Measurements from ENCODE around the gene CHEK2.
"Not testable (repeated sequence)": the region's sequence is repeated elsewhere in the genome, so short reads cannot be mapped to it uniquely, and the experiment has no call there.

CHEK2 gene

DNA sequence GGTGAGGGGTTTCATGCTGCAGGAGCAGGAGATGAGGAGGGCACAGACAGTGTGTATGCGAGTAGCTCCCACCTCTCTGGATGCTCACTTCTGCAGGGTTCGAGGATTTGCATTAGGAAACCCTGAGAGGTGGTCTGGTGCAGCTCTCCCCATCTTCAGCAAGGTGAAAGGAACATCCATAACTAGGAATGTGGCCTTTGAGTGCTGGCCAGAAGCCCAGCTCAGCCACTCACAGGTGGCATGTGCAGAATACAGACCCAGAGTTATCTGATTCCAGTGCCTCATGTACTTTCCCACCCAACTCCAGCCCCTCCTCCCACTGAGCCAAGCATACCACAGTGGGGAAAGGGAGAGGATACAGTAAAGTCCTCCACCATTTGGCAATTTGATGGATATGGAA, 51.8 kb downstream of the CHEK2 start:
- DNase-seq (ENCODE audit: low read depth), result not testable (repeated sequence)

DNA sequence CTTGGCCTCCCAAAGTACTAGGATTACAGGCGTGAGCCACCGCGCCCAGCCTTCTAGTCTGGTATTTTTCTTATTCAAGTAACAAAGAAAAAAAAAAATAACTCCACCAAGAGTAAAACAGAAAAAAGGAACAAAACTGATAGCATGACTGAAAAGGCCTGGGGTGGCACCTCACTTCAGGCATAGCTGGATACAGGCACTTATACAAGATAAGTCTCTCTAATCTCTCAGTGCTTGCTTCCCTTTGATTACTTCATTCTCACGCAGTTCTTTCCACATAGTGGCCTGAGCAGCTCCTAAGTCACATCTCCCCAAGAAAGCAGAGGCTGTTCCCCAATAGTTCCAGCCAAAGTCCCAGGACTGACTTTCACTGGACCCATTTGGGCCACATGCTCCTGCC, 58.7 kb downstream of the CHEK2 start:
- not testable (repeated sequence) for DNase-seq (ENCODE audit: low read depth)

DNA sequence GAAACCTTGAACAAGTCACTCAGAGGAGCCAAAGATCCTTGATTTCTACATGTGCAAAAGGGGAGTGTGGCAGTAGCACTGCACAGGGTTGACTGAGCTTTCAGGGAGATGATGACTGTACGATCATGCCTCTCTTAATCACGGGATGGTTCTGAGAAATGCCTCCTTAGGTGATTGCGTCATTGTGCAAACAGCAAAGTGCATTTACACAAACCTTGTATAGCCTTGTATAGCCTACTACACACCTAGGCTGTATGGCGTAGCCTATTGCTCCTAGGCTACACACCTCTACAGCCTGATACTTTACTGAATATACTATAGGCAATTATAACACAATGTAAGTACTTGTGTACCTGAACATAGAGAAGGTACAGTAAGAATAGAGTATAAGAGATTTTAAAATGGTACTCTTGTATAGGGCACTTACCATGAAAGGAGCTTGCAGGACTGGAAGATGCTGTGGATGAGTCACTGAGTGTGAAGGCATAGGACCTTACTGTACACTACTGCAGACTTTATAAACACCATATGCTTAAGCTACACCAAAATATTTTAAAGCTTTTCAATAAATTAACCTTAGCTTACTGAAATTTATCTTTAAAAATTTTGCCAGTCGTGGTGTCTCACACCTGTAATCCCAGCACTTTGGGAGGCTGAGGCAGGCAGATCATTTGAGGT, 60.7 kb downstream of the CHEK2 start:
- DNase-seq (ENCODE audit: low read depth), result not testable (repeated sequence)

GRCh38 chr22:28679611-28680287, 61.9 kb downstream of the CHEK2 start, which contains the start of gene TTC28:
TTC28 (minus strand) TSS chr22:28679840; CDS start chr22:28679723, 117 bp downstream.
- not testable (repeated sequence) for DNase-seq (ENCODE audit: low read depth)

DNA sequence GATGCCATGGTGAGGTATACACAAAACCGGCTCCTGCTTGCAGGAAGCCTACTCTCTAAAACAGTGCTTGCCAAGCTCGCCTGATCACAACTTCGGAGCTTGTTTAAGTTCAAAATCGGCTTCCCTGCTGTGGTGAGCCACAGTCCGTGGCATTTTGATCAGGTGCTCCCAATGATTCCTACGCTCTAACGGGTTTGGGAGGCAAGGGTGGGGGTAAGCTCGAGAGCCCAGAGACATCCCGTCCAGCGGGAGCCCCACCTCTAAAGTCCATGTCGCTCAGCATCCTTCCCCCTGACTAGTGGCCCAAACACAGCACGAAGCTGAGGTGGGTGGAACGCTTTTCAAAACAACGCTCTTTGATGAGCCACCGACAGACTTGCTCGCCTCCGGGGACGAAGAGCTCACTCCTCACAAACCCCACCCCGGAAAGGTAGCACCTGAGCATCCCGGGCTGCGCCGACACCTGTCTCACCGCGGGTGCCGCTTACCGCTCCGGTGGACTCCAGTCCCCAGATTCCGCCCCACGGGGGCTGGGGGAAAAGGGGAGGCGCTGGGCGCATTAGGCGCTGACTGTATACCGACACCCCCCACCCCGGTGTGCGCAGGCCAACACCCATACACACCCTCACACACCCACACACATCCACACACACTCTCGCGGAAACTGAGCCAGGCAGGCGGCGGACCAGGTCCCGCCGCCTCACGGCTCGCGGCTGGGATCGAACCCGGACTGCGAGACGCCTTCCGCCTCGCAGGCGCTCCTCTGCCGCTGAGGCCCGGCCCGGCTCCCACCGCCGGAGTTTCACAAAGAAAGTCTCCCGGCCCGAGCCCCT, 62.6 kb downstream of the CHEK2 start:
- DNase-seq (ENCODE audit: low read depth), result not testable (repeated sequence)

DNA sequence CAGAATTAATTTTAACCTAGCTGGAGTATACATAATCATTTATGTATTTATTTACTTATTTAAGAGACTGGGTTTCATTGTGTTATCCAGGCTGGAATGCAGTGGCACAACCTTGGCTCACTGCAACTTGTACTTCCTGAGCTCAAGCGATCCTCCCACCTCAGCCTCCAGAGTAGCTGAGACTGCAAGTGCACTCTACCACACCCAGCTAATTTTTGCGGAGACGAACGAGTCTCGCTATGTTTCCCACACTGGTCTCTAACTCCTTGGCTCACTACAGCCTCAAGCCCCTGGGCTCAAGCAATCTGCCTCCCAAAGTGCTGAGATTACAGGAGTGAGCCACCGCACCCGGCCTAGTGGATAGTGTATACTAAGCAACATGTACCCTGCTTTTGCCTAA, 63.5 kb downstream of the CHEK2 start:
- DNase-seq (ENCODE audit: low read depth), result not testable (repeated sequence)

GRCh38 chr22:28674121-28674563, 67.5 kb downstream of the CHEK2 start:
- DNase-seq (ENCODE audit: low read depth), result no peak

DNA sequence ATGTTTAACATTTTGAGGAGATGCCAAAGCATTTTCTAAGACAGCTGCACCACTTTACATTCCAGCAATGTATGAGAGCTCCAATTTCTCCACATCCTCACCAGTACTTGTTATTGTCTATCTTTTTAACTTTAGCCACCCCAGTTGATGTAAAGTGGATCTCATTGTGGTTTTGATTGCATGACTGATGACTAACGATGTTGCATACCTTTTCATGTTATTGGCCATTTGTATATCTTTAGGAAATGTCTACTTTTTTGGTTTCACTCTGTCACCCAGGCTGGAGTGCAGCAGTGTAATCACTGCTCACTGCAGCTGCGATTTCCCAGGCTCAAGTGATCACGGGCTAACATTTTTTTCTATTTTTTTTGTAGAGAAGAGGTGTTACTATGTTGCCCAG, 70.9 kb downstream of the CHEK2 start:
- DNase-seq (ENCODE audit: low read depth), result no peak

GRCh38 chr22:28670161-28670560, 71.5 kb downstream of the CHEK2 start:
- no peak for DNase-seq (ENCODE audit: low read depth)

DNA sequence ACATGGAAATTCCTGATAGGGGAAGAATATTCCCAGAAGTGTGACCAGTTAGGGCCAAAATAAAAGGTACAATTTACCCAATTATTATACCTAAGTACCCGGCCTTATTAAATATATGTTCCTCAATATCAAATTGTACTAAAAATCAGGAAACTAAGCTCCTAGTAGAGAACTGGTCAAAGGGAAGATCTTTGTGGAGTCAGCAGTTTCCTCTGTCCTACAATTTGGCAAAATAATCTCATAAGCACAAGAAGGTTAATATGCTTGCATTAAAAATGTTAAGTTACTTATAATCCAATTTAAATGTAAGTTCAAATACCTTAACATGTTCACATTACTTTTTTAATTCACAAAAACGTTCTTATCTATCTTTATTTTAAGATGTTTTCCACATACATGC, 72.2 kb downstream of the CHEK2 start:
- no peak for DNase-seq (ENCODE audit: low read depth)

- not testable (repeated sequence) for DNase-seq (ENCODE audit: low read depth)
These were observed 78.1 kb downstream of the CHEK2 start for GRCh38 chr22:28663569-28663942.

- no peak for DNase-seq (ENCODE audit: low read depth)
These were observed 83.2 kb downstream of the CHEK2 start for GRCh38 chr22:28658448-28658847.

GRCh38 chr22:28656181-28656580, 85.4 kb downstream of the CHEK2 start:
- no peak for DNase-seq (ENCODE audit: low read depth)

DNA sequence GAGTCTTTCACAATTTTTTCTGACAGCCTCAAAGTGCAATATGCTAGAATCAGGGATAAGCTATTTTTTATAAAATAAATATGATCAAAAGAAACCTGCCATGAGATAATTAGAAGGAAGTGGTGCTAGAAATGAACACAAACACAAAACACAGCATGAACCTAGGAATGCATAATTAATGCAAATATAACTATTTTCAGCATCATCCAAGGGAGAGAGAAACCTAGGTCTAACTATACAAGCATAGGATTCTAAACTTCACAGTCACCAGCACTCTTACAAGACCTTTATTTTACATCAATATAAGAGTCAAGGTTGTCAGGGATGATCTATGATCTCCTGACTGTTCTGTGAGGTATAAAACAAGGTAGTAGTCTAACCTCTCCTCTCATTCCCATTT, 91.2 kb downstream of the CHEK2 start:
- no peak for DNase-seq (ENCODE audit: low read depth)

GRCh38 chr22:28648792-28649191, 92.8 kb downstream of the CHEK2 start:
- no peak for DNase-seq (ENCODE audit: low read depth)

GRCh38 chr22:28647216-28647615, 94.4 kb downstream of the CHEK2 start:
- no peak for DNase-seq (ENCODE audit: low read depth)

GRCh38 chr22:28639321-28639720, 102.3 kb downstream of the CHEK2 start:
- DNase-seq (ENCODE audit: low read depth), result no peak
